Osteocyte (in vitro differentiated cells): Measurements from ENCODE around the gene ELOVL7. TPM values are rescaled to one million over a fixed set of nuclear protein-coding genes. Genes with fewer than 3 reads are reported as not detected.

Experiments
- DNase-seq: peaks from one replicate; pipeline ENCODE4 v3.0.0; 2021; ENCODE audit warnings: mixed read lengths; ENCODE audit not compliant: unreplicated experiment; ENCODE audit errors: extremely low spot score
- H3K27ac Mint-ChIP-seq: one replicate; pipeline ENCODE4 v1.8.0; 2021; ENCODE audit warnings: mild to moderate bottlenecking, mixed read lengths; ENCODE audit not compliant: unreplicated experiment
- H3K27me3 Mint-ChIP-seq: one replicate; pipeline ENCODE4 v1.8.0; 2021; ENCODE audit warnings: mixed read lengths; ENCODE audit not compliant: unreplicated experiment
- H3K36me3 Mint-ChIP-seq: one replicate; pipeline ENCODE4 v1.8.0; 2021; ENCODE audit warnings: mixed read lengths; ENCODE audit not compliant: unreplicated experiment
- H3K4me1 Mint-ChIP-seq: one replicate; pipeline ENCODE4 v1.8.0; 2021; ENCODE audit warnings: mixed read lengths; ENCODE audit not compliant: unreplicated experiment
- H3K4me3 Mint-ChIP-seq: one replicate; pipeline ENCODE4 v1.8.0; 2021; ENCODE audit warnings: mild to moderate bottlenecking, moderate library complexity, mixed read lengths; ENCODE audit not compliant: unreplicated experiment
- H3K9me3 Mint-ChIP-seq: one replicate; pipeline ENCODE4 v1.8.0; 2021; ENCODE audit warnings: mixed read lengths; ENCODE audit not compliant: unreplicated experiment
- CTCF ChIP-seq: fragments of 200-600 bp; sonication (generic); IDR thresholded peaks from 2 replicates; pipeline ENCODE4 v1.5.0; 2021; ENCODE audit warnings: antibody characterized with exemption, mild to moderate bottlenecking, moderate library complexity
- total RNA-seq: library from RNA; stranded (reverse); gene quantifications from 2 replicates; pipeline ENCODE4 v1.2.1, GENCODE V29; 2021

ELOVL7 gene
- total RNA-seq, 1 donor from 2014 or later = 0.46 TPM

- TF ChIP-seq CTCF = no peak
- no peaks in the 10 kb centered on the region for H3K36me3 Mint-ChIP-seq
- no peaks in the 10 kb centered on the region for H3K9me3 Mint-ChIP-seq
- no peak overlapping the region for H3K27ac Mint-ChIP-seq
- H3K4me3 Mint-ChIP-seq = no peak overlapping the region
- H3K4me1 Mint-ChIP-seq = no peaks in the 10 kb centered on the region
- H3K27me3 Mint-ChIP-seq = peaks cover 4% of the 10 kb centered on the region
- no peak for DNase-seq
These were observed 12.0 kb upstream of the ELOVL7 start for GRCh38 chr5:60856066-60856465.

- Mint-ChIP-seq H3K4me1 (no peaks in the 10 kb centered on the region), H3K27me3 (peaks cover 14% of the 10 kb centered on the region), H3K4me3 (no peak overlapping the region), H3K9me3 (no peaks in the 10 kb centered on the region), H3K27ac (no peak overlapping the region), H3K36me3 (no peaks in the 10 kb centered on the region)
- no peak for DNase-seq
- no peak for TF ChIP-seq CTCF
These were observed 8.9 kb upstream of the ELOVL7 start for GRCh38 chr5:60852940-60853339.

GRCh38 chr5:60852317-60852716, 8.2 kb upstream of the ELOVL7 start:
- Mint-ChIP-seq H3K9me3 (no peaks in the 10 kb centered on the region), H3K4me3 (no peak overlapping the region), H3K36me3 (no peaks in the 10 kb centered on the region), H3K4me1 (no peaks in the 10 kb centered on the region), H3K27ac (no peak overlapping the region), H3K27me3 (peaks cover 18% of the 10 kb centered on the region)
- no peak for TF ChIP-seq CTCF
- DNase-seq = no peak

GRCh38 chr5:60851626-60852025, 7.6 kb upstream of the ELOVL7 start:
- H3K4me1 Mint-ChIP-seq = no peaks in the 10 kb centered on the region
- H3K36me3 Mint-ChIP-seq = no peaks in the 10 kb centered on the region
- no peak for TF ChIP-seq CTCF
- peaks cover 25% of the 10 kb centered on the region for H3K27me3 Mint-ChIP-seq
- H3K4me3 Mint-ChIP-seq = no peak overlapping the region
- no peaks in the 10 kb centered on the region for H3K9me3 Mint-ChIP-seq
- no peak for DNase-seq
- no peak overlapping the region for H3K27ac Mint-ChIP-seq

GRCh38 chr5:60846298-60846697, 2.2 kb upstream of the ELOVL7 start:
- TF ChIP-seq CTCF = no peak
- no peak for DNase-seq
- Mint-ChIP-seq H3K9me3 (no peaks in the 10 kb centered on the region), H3K27ac (no peak overlapping the region), H3K4me3 (no peak overlapping the region), H3K4me1 (peaks cover 14% of the 10 kb centered on the region), H3K36me3 (no peaks in the 10 kb centered on the region), H3K27me3 (peaks cover 62% of the 10 kb centered on the region)
